ENCODE measurements around the gene NPAS2.

Gene NPAS2

DNA sequence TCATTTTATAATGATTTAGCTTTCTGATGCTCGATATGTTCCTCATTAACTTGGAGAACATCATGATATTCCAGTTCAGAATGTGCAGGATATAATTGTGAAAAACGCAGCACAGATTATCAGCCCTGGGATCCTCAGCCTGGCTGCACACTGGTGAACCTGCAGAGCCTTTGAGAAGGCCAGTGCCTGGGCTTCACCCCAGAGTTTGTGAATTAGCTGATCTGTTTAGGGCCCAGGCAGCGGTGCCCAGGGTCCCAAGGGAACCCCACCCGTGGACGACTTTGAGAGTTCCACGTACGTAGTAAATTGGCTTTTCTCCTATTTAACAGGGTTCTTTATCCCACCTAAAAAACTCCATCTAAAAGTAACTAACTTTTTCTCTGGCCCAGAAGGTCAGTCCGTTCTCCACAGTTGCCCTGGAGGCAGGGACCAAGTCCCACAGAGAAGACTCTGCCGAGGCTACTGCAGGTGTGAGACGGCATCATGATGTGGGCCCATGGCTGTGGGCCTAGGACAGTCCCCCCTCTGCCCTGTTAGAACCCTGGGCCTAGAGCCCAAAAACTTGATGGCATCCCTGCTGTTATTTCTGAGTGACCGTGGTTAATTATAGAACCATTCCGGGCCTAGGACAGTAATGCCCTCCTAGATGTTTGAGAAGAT, 142.6 kb downstream of the NPAS2 start:
- in situ Hi-C loops (cut with HindIII; ENCODE audit: low sequenced_read_pairs): no loop called here

DNA sequence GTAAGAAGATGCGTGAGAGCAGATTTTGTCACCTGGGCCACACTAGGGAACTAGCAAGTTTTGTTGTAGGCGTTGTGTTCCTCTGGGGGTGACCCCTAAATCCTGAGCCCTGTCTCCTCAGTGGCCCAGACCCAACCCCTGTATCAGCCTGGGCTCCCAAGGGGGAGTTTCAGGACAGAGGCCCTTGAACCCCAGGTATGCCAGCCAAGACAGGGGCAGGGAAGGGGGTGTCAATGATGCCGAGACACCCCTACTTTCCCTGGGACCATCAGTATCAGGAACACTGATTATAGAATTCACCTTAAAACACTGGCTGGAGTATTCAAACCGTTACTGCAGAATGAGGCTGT, 143.1 kb downstream of the NPAS2 start:
- in situ Hi-C loops (cut with HindIII; ENCODE audit: low sequenced_read_pairs): no loop called here

DNA sequence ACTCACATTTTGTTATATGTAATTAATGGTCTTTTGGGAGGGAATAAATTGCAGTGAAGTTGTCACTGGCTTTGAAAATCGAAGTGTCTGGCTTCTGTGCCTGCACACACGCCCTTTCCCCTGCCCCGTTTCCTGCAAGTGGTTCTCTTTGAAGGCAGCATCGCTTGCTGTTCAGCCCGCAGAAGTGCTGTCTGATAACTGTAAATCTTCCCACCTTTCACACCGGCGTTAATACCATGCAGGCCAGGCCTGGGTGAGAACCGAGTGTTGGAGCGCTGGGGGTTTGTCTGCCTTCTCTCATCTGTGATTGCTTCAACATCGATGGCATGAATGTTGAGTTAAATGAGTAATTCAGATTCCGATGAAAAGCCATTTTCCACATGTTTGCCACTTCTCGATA, 144.3 kb downstream of the NPAS2 start:
- in situ Hi-C loops (cut with HindIII; ENCODE audit: low sequenced_read_pairs): no loop called here

DNA sequence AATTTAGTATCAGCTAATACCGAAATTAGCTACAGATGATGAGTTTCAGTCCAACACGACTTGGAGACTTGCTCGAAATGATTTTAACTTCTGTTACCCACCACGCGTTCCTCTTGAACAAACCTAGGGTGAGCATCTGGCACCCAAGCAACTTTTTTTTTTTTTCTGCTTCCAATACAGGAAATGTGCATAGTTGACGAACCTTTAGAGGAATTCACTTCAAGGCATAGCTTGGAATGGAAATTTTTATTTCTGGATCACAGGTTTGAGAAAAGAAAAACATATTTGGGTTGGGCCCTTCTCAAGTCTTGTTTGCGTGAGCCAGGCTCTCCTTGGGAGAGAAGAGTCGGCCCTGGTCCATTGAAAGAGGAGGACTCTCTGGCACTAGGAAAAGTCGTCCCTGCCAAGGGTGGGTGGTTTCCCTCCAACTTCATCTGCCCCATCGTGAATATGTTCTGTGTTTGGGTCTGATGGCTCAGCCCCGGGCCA, 144.8 kb downstream of the NPAS2 start:
- in situ Hi-C loops (cut with HindIII; ENCODE audit: low sequenced_read_pairs): no loop called here

DNA sequence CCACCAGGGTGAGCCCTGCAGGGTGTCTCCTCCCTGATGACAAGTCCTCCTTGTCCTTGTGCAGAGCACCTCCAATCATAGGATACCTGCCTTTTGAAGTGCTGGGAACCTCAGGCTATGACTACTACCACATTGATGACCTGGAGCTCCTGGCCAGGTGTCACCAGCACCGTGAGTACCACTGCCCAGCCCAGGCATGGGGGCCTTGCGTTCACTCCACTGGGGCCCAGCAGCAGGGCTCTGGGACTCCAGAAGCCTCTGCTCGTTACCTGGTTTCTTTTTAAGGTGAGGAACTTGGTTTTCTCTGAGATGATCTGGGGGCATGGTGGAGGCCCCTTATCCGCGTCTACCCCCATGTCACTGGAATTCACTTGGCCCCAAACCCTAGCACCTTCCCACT, 145.7 kb downstream of the NPAS2 start:
- in situ Hi-C loops (cut with HindIII; ENCODE audit: low sequenced_read_pairs): no loop called here

DNA sequence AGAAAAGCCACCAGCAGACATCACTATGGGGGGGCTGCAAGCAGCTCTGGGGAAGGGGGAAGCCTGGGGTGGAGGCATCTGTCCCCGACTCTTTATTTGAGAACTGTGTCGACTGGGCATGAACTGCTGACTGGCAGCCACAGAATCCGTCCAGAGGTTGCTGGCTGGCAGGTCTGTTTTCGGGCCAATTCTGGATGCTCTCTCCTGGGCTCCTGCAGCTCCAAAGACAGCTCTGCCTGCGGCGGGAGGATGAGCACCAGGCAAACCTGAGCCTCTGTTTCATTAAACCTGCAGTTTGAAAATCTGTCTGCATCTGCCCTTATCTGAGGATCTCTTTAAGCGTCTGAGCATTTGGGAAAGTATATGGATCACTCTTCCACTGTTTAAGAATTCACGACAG, 147.8 kb downstream of the NPAS2 start:
- in situ Hi-C loops (cut with HindIII; ENCODE audit: low sequenced_read_pairs): no loop called here

DNA sequence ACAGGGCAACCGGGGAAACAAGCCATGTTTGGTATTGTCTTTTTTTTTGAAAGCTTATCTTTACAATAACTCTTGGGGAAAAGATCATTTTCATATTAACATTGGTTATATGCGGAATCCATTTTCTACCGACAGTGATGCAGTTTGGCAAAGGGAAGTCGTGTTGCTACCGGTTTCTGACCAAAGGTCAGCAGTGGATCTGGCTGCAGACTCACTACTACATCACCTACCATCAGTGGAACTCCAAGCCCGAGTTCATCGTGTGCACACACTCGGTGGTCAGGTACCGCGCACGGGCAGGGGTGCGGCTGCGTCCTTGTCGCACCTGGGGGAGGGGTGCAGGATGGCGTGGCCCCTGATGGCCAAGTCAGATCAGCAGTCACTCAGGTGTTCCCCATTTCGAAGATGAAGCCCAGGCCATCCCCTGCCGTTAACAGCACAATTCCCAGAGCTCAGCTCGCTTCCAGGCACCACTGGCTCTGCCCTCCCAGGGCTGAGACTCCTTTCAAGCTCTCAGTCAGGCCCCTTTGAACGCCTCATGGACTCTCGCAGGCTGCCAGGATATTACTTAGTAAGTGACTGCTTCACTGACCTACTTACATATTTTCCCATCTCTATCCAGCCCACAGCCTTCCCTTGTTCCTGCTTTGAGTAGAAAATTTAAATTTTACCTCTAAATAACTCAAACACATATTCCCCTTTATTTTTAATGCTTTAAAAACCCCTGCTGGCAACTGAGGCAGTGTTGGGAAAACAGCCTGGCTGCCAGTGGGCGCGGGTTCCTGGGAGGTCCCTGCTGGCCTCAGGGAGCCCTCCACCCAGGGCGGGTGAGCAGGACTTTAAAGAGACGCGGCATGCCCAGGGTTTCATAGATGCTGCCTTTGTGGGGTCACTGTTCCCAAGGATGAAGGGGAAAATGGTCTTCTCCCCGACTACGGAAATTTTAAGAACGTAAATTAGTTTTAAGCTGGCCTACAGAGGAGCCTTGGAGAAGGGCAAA, 148.5 kb downstream of the NPAS2 start:
- in situ Hi-C loops (cut with HindIII; ENCODE audit: low sequenced_read_pairs): no loop called here

DNA sequence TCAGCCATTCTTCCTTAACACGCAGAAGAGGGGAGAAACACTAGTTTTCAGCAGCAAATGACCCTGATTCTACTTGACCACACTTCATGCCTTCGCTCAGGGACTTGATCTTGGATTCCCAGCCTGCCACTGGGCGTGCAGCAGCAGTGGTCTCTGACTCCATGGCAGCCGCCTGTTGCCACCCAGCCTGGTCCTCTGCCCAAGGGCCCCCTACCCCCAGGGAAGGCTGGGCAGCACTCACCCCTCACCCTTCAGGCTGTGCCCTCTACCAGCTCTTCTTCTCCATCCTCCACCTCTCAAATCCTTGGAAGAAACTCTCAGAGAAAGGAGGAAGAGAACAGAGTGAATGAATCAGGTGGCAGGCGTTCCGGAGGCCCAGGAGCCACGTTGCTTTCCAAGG, 150.1 kb downstream of the NPAS2 start:
- in situ Hi-C loops (cut with HindIII; ENCODE audit: low sequenced_read_pairs): no loop called here

DNA sequence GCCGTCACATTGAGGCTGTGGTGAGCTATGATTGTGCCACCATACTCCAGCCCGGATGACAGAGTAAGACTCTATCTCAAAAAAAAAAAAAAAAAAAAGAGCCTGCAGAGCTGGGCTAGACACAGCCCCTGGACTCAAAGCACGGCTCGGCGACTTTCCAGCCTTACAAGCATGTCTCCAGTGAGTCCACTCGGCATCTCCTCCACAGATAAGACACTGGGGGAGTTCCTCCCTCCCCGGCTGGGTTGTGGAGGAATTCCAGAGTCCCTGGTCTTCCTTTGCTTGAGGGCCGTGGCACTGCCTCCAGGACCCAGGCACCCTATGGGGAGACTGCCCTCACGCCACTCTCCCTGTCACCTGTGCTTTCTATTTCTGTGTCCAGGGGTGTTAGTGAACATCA, 151.3 kb downstream of the NPAS2 start:
- in situ Hi-C loops (cut with HindIII; ENCODE audit: low sequenced_read_pairs): no loop called here

DNA sequence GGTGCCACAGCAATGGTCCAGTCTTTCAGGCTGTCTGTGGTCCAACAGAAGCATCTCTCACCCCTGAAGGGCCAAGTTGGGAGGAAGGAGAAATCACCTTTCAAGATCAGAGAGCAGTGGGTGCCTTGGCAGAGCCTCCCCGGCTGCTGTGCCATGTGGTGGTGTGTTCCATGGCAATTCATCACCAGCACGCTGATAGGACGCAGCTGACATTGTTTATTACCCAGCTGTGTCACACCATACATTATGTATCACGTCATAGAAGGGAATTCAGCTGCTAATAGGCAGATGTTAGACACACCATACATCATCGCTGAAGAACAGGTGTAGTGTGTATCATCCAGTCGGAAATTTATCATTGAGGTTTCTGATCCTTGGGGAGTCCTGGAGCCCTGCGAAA, 152.5 kb downstream of the NPAS2 start:
- in situ Hi-C loops (cut with HindIII; ENCODE audit: low sequenced_read_pairs): no loop called here

DNA sequence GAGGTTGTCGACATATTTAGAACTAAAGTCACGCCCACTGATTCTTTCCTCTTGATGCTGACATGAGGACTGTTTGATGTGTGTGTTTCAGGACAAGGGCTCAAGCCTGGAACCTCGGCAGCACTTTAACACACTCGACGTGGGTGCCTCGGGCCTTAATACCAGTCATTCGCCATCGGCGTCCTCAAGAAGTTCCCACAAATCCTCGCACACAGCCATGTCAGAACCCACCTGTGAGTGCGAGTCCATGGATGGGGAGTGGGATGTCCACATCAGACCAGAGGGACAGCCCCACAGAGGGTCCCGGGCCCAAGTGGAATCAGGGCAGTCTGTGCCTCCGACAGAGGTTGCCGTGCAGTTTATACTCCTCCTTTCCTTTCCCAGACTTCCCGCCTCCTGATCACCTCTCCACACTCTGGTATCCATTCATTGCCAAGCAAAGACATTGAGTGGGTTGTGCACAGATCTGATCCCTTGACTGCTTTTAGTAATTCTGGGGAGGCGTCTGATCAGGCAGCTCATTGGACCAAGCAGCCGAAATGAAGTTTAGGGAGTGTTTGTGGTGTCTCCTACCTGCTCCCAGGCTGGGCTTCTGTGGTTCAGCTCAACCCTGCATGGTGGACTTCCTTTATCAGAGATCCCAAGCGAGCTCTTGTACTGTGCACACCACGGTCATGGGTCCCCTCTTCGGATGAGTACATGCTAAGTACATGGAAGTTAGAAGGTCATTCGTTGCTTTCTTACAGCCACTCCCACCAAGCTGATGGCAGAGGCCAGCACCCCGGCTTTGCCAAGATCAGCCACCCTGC, 155.0 kb downstream of the NPAS2 start:
- in situ Hi-C loops (cut with HindIII; ENCODE audit: low sequenced_read_pairs): no loop called here

DNA sequence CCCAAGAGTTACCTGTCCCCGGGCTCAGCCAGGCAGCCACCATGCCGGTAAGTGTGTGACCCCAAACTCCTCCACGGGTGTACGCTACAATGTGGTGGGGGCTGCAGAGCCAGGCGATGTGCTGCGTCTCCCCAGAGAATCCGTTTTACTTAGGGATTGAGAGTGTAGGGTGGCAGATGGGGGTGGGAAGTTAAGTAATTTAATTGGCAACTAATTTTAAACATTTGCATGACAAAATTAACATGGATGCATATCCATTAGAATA, 155.5 kb downstream of the NPAS2 start:
- in situ Hi-C loops (cut with HindIII; ENCODE audit: low sequenced_read_pairs): no loop called here

DNA sequence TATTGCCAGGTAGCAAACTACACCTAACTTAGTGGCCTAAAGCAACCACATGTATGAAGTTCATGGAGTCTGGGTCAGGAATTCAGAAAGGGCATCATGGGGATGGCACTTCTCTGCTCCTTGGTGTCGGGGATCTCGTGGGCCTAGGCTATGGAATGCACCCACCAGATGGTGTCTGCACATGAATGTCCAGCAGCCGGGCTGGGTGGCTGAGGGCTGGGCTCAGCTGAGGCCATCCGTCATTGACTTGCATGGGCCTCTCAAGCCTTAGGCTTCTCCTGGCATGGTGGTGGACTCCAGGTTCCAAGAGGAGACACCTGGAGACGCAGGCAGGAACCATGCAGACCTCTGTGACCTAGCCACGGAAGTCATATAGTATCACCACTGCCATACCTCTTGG, 156.1 kb downstream of the NPAS2 start:
- in situ Hi-C loops (cut with HindIII; ENCODE audit: low sequenced_read_pairs): no loop called here

DNA sequence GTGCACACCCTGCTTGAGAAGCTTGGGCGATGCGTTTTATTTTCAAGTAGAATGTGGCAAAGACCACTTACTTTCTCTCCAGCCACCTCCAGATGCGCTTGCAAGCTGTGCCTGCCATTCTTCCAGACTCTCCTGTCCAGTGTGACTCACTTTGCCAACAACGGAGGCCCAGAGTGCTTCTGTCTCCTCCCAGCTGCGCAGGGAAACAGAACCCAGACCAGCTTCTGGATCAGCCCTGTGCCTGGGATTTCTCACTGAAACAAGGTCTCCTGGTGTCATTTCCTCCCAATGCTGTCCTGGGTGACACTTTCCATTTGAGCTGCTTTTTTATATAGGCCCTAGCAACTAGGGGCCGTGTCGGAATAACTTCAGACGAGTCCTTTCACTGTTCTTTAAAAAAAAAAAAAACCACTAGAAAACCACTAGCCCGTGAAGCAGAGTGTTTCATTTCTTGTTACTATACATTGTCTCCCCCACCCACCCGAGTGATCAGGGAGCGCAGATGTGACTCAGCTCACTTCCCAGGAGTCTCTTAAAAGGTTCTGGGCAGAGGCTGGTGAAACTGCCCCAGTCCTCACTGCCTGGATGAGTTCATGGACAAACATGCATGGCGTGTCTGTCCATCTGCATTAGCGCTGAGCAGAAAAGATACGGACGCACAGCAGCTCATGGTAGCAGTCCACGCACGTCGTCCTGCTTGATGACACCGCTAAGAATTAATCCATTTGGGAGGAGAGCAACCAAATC, 156.9 kb downstream of the NPAS2 start:
- in situ Hi-C loops (cut with HindIII; ENCODE audit: low sequenced_read_pairs): no loop called here

DNA sequence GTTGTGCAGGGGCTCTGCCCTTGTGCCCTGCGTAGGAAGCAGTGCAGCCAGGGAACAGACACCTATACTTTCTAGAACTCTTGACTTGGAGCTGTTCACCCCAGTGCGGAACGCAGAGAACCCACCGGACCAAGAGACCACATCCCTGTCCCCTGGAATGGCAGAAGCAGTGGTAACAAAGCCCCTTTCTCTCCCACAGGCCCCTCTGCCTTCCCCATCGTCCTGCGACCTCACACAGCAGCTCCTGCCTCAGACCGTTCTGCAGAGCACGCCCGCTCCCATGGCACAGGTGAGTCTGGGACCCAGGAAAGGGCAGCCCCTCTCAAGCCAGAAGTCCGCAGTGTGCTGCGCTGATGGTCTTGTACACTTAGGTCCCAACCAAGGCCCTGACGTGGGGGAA, 157.6 kb downstream of the NPAS2 start:
- in situ Hi-C loops (cut with HindIII; ENCODE audit: low sequenced_read_pairs): no loop called here

DNA sequence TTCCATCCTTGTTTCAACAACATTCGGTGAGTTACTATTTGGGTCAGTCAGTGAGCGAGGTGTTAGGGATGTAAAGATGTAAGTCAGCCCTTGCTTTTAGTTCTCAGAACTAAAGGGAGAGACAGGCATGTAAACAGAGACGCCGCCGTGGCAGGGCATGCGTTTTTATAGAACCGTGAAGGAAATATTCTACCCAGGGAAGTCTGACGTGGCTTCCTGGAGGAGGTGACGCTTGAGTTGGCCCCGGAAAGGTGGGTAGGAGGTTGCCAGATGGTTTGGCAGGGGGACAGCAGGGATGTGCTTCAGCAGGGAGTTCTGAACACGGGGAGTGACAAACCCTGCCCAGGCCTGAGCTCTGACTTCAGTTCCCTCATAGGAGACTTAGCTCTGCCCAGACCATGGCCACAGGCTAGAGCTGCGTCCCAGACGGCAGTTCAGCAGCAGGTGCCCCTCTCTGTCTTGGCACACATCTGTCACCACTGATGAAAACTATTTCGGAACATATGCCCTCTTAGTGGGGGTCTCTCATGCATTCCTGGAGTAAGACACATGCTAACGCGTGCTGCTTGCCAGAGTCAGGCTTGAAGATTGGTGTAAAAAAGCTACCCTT, 158.7 kb downstream of the NPAS2 start:
- in situ Hi-C loops (cut with HindIII; ENCODE audit: low sequenced_read_pairs): no loop called here

DNA sequence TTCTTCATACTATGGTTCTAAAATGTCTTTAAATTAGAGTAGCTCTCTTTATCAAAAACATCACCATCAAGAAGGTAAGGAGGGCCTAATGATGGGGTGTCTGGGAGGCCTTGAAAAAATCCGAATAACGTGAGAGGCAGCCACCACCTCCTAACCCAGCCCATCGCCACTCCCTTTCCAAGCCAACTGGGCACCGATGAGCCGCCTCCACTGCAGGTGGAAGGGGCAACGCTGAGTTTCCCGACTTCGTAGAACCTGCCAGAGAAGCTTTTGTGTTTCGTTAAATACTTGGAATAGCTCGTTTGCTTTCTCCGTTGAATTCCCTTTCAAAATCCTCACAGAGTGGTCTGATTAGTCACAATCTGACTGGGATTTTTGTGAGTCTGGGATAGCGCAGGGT, 160.1 kb downstream of the NPAS2 start:
- in situ Hi-C loops (cut with HindIII; ENCODE audit: low sequenced_read_pairs): no loop called here

DNA sequence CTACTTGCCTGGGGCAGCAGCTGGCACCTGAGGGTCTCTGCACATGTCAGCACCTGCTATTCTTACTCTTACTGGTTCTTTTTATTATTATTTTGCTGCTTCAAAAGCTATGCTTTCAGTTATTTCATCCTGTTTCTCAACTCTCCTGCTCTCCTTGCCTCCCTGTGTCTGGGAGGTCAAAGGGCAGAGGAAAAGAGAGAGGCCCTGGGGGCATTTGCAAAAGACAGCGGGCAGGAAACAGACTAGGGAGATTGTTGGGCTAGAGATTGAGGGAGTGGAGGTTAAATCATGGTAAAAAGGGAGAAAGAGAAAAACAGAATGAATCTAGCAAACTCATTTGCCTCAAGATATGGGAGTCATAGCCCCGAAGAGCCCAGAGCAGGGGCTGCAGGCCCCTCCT, 161.1 kb downstream of the NPAS2 start:
- in situ Hi-C loops (cut with HindIII; ENCODE audit: low sequenced_read_pairs): no loop called here

DNA sequence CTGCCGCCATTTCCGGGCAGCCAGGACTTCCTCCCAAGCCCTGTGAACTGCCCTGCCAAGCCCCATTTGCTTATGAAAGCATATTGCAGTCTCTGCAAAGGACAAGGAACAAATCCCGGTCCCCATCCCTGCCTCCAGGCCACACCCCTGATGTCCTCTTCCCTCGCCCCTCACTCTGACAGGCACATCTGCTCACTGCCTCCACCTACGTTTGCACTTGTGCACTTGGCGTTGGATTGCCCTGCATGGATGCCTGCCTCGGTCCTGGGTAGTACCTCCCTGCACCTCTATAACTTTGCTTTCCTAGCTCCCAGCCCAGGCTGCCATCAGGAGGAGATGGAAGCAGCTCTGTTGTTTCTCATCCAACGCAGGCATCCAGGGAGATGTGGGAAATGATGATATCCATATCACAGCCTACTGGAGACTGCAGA, 162.5 kb downstream of the NPAS2 start:
- in situ Hi-C loops (cut with HindIII; ENCODE audit: low sequenced_read_pairs): no loop called here

DNA sequence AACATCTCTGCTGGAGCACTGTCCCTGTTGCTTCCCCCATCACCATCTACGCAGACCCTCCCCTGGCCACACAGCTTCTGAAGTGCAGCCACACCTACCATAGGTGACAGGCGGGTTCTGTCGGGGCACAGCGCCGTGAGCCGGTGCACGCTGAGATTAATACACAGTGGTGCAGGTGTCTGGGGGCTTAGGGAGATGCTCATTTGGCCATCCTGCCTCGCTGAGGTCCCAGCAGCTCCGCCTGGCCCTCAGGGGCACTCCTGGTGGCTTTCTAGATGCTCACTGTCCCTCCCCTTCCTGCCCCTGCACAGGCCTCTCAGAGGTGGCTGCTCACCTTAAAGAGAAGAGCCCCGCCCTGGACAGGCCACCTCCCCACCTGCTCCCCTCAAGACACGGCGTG, 163.3 kb downstream of the NPAS2 start:
- in situ Hi-C loops (cut with HindIII; ENCODE audit: low sequenced_read_pairs): no loop called here
